OCI-M1 (cell line): ENCODE data around the gene THEMIS2.

ENCODE experiments used
- DNase-seq: peaks from one replicate; lab custom pipeline; 2025; lab: John Stamatoyannopoulos, UW

THEMIS2 gene

GRCh38 chr1:27886744-27887143 lies 14.4 kb downstream of the THEMIS2 start:
- no peak for DNase-seq

GRCh38 chr1:27887215-27888021 lies 15.1 kb downstream of the THEMIS2 start:
- DNase-seq, result no peak

- DNase-seq, result no peak
These were observed 17.2 kb downstream of the THEMIS2 start for GRCh38 chr1:27889506-27889905.

GRCh38 chr1:27891196-27891889 lies 19.0 kb downstream of the THEMIS2 start:
- no peak for DNase-seq

GRCh38 chr1:27894521-27894920 lies 22.2 kb downstream of the THEMIS2 start:
- DNase-seq, result no peak

- no peak for DNase-seq
These were observed 34.4 kb downstream of the THEMIS2 start for GRCh38 chr1:27906759-27907158.

GRCh38 chr1:27912429-27912828 lies 40.1 kb downstream of the THEMIS2 start:
- DNase-seq, result no peak

- no peak for DNase-seq
These were observed 42.8 kb downstream of the THEMIS2 start for GRCh38 chr1:27915082-27915575.

GRCh38 chr1:27922272-27922671 lies 49.9 kb downstream of the THEMIS2 start:
- no peak for DNase-seq

GRCh38 chr1:27928216-27928954 lies 56.0 kb downstream of the THEMIS2 start:
- no peak for DNase-seq

- DNase-seq, result no peak
These were observed 58.8 kb downstream of the THEMIS2 start for GRCh38 chr1:27931184-27931583.

GRCh38 chr1:27931759-27932158 lies 59.4 kb downstream of the THEMIS2 start:
- peak; percentile 31 for DNase-seq

GRCh38 chr1:27934818-27935549 lies 62.6 kb downstream of the THEMIS2 start, which contains the start of gene SMPDL3B:
TSS of gene SMPDL3B (plus strand) at chr1:27935000. CDS start at chr1:27935184, 184 bp downstream.
- DNase-seq, result peak; percentile 60

GRCh38 chr1:27935721-27936120 lies 63.4 kb downstream of the THEMIS2 start:
- DNase-seq, result no peak
